Measurements from ENCODE around the gene RMND1. TPM values are rescaled to one million over a fixed set of nuclear protein-coding genes. Genes with fewer than 3 reads are reported as not detected.

The RMND1 gene
- total and polyA plus RNA-seq, 9 of the 15 experiments (the other 6 are each of a cell fraction or from before 2014, with no cell fraction given), result 26.9 to 47.8 (median 36.2) TPM

- TF ChIP-seq, protein P1, sequence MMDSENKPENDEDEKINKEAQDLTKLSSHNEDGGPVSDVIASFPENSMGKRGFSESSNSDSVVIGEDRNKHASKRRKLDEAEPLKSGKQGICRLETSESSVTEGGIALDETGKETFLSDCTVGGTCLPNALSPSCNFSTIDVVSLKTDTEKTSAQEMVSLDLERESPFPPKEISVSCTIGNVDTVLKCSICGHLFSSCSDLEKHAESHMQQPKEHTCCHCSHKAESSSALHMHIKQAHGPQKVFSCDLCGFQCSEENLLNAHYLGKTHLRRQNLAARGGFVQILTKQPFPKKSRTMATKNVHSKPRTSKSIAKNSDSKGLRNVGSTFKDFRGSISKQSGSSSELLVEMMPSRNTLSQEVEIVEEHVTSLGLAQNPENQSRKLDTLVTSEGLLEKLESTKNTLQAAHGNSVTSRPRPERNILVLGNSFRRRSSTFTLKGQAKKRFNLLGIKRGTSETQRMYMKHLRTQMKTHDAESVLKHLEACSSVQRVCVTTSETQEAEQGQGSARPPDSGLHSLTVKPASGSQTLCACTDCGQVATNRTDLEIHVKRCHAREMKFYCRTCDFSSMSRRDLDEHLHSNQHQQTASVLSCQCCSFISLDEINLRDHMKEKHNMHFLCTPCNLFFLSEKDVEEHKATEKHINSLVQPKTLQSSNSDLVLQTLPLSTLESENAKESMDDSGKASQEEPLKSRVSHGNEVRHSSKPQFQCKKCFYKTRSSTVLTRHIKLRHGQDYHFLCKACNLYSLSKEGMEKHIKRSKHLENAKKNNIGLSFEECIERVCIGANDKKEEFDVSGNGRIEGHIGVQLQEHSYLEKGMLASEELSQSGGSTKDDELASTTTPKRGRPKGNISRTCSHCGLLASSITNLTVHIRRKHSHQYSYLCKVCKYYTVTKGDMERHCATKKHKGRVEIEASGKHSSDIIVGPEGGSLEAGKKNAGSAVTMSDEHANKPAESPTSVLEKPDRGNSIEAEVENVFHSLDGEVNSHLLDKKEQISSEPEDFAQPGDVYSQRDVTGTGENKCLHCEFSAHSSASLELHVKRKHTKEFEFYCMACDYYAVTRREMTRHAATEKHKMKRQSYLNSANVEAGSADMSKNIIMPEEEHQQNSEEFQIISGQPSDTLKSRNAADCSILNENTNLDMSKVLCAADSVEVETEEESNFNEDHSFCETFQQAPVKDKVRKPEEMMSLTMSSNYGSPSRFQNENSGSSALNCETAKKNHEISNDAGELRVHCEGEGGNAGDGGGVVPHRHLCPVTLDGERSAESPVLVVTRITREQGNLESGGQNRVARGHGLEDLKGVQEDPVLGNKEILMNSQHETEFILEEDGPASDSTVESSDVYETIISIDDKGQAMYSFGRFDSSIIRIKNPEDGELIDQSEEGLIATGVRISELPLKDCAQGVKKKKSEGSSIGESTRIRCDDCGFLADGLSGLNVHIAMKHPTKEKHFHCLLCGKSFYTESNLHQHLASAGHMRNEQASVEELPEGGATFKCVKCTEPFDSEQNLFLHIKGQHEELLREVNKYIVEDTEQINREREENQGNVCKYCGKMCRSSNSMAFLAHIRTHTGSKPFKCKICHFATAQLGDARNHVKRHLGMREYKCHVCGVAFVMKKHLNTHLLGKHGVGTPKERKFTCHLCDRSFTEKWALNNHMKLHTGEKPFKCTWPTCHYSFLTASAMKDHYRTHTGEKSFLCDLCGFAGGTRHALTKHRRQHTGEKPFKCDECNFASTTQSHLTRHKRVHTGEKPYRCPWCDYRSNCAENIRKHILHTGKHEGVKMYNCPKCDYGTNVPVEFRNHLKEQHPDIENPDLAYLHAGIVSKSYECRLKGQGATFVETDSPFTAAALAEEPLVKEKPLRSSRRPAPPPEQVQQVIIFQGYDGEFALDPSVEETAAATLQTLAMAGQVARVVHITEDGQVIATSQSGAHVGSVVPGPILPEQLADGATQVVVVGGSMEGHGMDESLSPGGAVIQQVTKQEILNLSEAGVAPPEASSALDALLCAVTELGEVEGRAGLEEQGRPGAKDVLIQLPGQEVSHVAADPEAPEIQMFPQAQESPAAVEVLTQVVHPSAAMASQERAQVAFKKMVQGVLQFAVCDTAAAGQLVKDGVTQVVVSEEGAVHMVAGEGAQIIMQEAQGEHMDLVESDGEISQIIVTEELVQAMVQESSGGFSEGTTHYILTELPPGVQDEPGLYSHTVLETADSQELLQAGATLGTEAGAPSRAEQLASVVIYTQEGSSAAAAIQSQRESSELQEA (IDR thresholded peaks at IDR 0.05; ENCODE audit: low read depth), result no peak
These were observed 42.7 kb downstream of the RMND1 start (continued) for GRCh38 chr6:151409260-151409659.

- Histone ChIP-seq H2AFZ (ENCODE audit: low read depth, low read length) (no peak overlapping the region), H3K4me1 (replicated peaks in 1 of 2; ENCODE audit: control insufficient read depth in 2 of 2, insufficient read depth in 2 of 2, low read length in 2 of 2) (no peaks in the 10 kb centered on the region), H4K20me1 (replicated peaks; ENCODE audit: control insufficient read depth, insufficient read depth, low read length) (no peaks in the 10 kb centered on the region), H3K9me3 (replicated peaks; ENCODE audit: control insufficient read depth, insufficient read depth, low read depth, low read length) (peaks cover 2% of the 10 kb centered on the region; the same call in 1 of the 2 replicates), H3K36me3 (ENCODE audit: control insufficient read depth, insufficient read depth, low read length) (peaks cover 79% of the 10 kb centered on the region), H3K4me3 (no peak overlapping the region), H3K9me1 (ENCODE audit: control insufficient read depth, insufficient read depth, low read length) (no peaks in the 10 kb centered on the region), H3K4me2 (ENCODE audit: insufficient read depth, low read length) (no peak overlapping the region), H3K27me3 (ENCODE audit: control insufficient read depth in 2 of 2, insufficient read depth in 2 of 2, low read length in 2 of 2) (no peaks in the 10 kb centered on the region), H3K79me2 (ENCODE audit: control insufficient read depth, insufficient read depth, low read length) (peaks cover 7% of the 10 kb centered on the region; the same call in 1 of the 3 replicates), H3K27ac (ENCODE audit: extremely low read depth, low read depth, low read length) (no peak overlapping the region), H3K9ac (ENCODE audit: insufficient read depth in 1 of 2, low read depth in 2 of 2, low read length in 2 of 2) (no peak overlapping the region)
- ATAC-seq (no peak), FAIRE-seq (no peak), DNase-seq (ENCODE audit: extremely low read depth in 1 of 4, low spot score in 3 of 4) (no peak)
- intact Hi-C loops (cut with micrococcal nuclease), result no loop called here
- in situ Hi-C loops (cut with MboI), result loop anchor here (25.0 kb wide), 1 partner anchor 1578 kb away; the partner anchor contains the start of gene FBXO5
- ChIA-PET POLR2A (interaction anchor here (1.0 kb wide), 1 partner anchor 37 kb away, joined by 3 read pairs; no protein-coding TSS in a partner anchor), CTCF (ENCODE audit: low intra/inter-chr PET ratio) (interaction anchor here (0.5 kb wide), 1 partner anchor 719 kb away, joined by 3 read pairs; no protein-coding TSS in a partner anchor)
- WGBS (ENCODE audit: insufficient coverage, low coverage, missing lambda C conversion rate), result 89% methylated on average over 2 of the region's 2 CpGs
- BruUV-seq (replicated peaks), result no TSS peak
- TF ChIP-seq POLR2AphosphoS2 (IDR thresholded peaks at IDR 0.05; ENCODE audit: low read length), result peak; percentile 44; the same call in 1 of the 2 replicates
- no peak for TF ChIP-seq HSF4 (CRISPR knock-in tag; IDR thresholded peaks at IDR 0.05; ENCODE audit: borderline replicate concordance)
- peak; percentile 40 for TF ChIP-seq POLR2B (IDR thresholded peaks at IDR 0.05; ENCODE audit: low read depth, partially characterized antibody)
These were observed 43.1 kb downstream of the RMND1 start for GRCh38 chr6:151408858-151409257.

All from K562 (cell line).